Stimulated activated CD8-positive, alpha-beta memory T cell treated with anti-CD3 and anti-CD28 coated beads, Interleukin-7, amount 100 ng/mL, for 4 hours (primary cell): ENCODE data around the gene OLFML3.
A peak's percentile ranks its signal among the peaks of the same experiment; 100 is the strongest.
"Not testable (repeated sequence)": the region's sequence is repeated elsewhere in the genome, so short reads cannot be mapped to it uniquely, and the experiment has no call there.

Source experiments
- DNase-seq, 2 donors: peaks; one replicate each; pipeline ENCODE4 v3.0.0-alpha.2; 2020; ENCODE audit warnings: low read depth in 2 of 2

Gene OLFML3

GRCh38 chr1:113978863-113979702 lies at the start of gene OLFML3:
TSS of gene OLFML3 (plus strand) at chr1:113979474. CDS start at chr1:113979517, 43 bp downstream.
- peak in 1 of 2 donors; percentile 7 for DNase-seq

GRCh38 chr1:113929750-113930498 lies 49.4 kb upstream of the OLFML3 start:
- peak; percentile 40 to 55 for DNase-seq

- peak; percentile 52 to 53 for DNase-seq
Measured at GRCh38 chr1:113930499-113931161, 48.6 kb upstream of the OLFML3 start.

GRCh38 chr1:113931451-113931851 lies 47.8 kb upstream of the OLFML3 start:
- no peak for DNase-seq

- no peak for DNase-seq
Measured at GRCh38 chr1:113934006-113934405, 45.3 kb upstream of the OLFML3 start.

- DNase-seq = no peak
Measured at GRCh38 chr1:113934511-113935055, 44.7 kb upstream of the OLFML3 start.

- DNase-seq = no peak
Measured at GRCh38 chr1:113935176-113935575, 44.1 kb upstream of the OLFML3 start.

- DNase-seq = no peak
Measured at GRCh38 chr1:113935970-113936369, 43.3 kb upstream of the OLFML3 start.

- no peak for DNase-seq
Measured at GRCh38 chr1:113937146-113937545, 42.1 kb upstream of the OLFML3 start.

- DNase-seq = no peak
Measured at GRCh38 chr1:113938192-113938591, 41.1 kb upstream of the OLFML3 start.

- DNase-seq = peak; percentile 36
Measured at GRCh38 chr1:113940365-113941244, 38.7 kb upstream of the OLFML3 start.

GRCh38 chr1:113941245-113941559 lies 38.1 kb upstream of the OLFML3 start:
- no peak for DNase-seq

GRCh38 chr1:113942527-113942926 lies 36.7 kb upstream of the OLFML3 start:
- no peak for DNase-seq

- no peak for DNase-seq
Measured at GRCh38 chr1:113943028-113943811, 36.1 kb upstream of the OLFML3 start.

GRCh38 chr1:113945329-113945728 lies 33.9 kb upstream of the OLFML3 start:
- DNase-seq = no peak

- DNase-seq = no peak
Measured at GRCh38 chr1:113946112-113946511, 33.2 kb upstream of the OLFML3 start.

- DNase-seq = no peak
Measured at GRCh38 chr1:113946678-113947387, 32.4 kb upstream of the OLFML3 start.

GRCh38 chr1:113947388-113948107 lies 31.7 kb upstream of the OLFML3 start:
- DNase-seq = no peak

- not testable (repeated sequence) for DNase-seq
Measured at GRCh38 chr1:113948151-113948550, 31.1 kb upstream of the OLFML3 start.
